NCI-H2227 treated with DMSO at 0.1 percent for 48 hours (cell line): Measurements from ENCODE around the gene ALKBH3.
A peak's percentile ranks its signal among the peaks of the same experiment; 100 is the strongest.

Experiments
- DNase-seq: peaks from one replicate; lab custom pipeline; 2025; lab: John Stamatoyannopoulos, UW

The ALKBH3 gene

DNA sequence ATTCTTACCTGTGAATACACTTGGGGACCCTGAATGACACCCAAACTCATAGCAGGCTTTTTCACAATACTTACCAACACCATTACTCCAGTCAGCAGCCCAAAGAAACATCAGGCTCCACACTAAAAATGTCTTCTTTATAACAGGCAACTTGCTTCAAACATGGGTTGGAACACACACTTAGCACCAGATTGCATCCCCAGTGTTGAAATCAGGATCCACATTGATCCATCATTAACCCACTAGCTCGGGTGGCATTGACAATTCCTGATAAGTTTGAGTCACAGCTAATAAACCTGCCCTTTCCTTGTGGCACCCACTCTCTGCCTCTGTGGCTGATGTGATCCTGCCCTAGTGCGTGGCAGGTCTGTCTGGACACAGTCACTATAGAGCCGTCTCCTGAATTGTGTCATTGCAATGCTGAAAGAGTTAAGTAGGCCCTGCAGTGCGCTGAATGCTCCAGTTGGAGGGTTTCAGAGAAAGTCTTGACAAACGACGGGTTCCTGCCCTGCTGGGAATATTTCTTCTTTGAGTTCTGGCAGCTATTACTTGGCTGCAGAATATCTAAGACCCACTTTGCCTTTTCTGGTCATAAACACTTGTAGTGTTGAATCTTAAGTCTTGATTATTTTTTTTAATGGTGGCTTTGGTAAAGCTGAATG is 42.2 kb downstream of the ALKBH3 start:
- DNase-seq = no peak

DNA sequence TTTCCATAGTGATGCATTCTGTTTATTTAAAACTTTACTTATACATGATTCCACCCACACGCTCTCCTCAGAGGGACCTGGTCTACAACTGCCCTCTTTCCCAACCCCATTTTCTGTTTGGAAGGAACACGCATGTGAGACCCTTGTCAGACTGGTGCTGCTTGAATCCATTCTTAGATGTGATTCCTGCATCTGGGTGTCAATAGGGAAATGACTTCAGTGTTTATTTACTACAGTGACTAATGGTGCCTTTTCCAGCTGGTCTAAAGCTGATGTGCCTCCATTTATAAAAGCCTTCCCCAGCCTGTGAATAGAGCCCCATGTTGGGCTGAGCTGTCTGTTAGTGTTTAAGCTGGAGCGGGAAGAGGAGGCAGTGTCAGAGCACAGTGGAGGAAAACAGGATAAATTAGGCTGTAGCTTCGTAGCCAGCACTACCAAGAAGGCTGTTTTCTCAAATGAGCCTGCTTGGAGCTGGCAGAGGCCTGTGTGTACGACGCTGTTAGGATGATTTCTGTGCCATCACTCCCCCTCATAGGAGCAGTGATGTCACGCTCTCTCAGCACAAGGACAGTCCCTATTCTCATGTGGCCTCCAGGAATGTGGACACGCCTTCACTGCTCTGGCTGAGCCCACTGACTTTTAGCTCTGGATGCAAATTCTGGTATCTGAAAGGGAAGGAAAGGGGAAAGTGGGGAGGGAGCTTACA is 42.9 kb downstream of the ALKBH3 start:
- DNase-seq = no peak

- DNase-seq = no peak
Observed at GRCh38 chr11:43924112-43924855, 43.7 kb downstream of the ALKBH3 start.

- DNase-seq = no peak
Observed at GRCh38 chr11:43925063-43925931, 44.7 kb downstream of the ALKBH3 start.

DNA sequence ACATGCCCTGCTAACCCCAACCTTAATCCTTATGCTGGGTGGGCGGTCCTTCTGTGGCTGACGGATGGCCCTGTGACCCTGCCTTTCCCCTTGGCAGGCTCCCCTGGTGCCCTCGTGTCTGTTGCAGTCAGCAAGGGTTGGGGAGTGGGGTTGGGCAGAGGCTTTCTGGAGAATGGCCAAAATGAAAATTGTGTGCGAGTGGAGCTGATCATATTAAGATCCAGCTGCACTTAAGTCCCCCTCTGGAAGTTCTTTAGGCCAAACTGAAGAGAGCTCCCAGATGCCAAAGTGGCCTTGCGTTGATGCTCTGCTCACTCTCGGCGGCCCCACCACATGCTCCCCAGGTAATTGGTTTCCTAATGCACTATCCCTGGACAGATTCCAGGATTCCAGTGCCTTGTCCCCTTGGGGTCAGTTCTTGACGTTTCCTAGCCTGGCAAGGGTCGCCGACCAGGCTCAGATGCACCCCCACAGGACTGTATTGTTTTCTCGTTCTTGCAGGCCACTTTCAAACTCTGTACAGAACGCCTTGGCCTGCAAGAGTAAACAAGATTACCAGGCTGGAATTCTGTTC is 45.4 kb downstream of the ALKBH3 start:
- peak; percentile 78 for DNase-seq

DNA sequence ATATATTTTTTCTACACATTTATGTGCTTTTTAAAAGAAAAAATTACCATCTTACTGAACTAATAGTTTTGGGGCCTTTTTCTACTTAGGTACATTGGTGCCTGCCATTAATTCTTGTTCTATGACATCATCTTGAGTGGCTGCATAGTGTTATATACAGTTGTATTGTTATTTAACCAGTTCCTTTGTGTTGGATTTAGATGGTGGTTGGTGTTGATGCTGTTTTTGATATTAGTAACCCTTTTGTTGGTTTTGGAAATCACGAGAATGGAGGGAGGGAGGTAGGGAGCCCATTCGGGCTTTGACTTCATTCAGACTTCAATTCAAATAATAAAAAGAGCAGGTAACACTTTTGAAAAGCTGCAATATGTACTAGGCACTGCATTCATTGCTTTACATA is 46.4 kb downstream of the ALKBH3 start:
- no peak for DNase-seq

GRCh38 chr11:43927925-43928707 is 47.5 kb downstream of the ALKBH3 start:
- no peak for DNase-seq

- no peak for DNase-seq
Observed at GRCh38 chr11:43928721-43929120, 48.1 kb downstream of the ALKBH3 start.

GRCh38 chr11:43930868-43931716 is 50.5 kb downstream of the ALKBH3 start:
- DNase-seq = no peak

DNA sequence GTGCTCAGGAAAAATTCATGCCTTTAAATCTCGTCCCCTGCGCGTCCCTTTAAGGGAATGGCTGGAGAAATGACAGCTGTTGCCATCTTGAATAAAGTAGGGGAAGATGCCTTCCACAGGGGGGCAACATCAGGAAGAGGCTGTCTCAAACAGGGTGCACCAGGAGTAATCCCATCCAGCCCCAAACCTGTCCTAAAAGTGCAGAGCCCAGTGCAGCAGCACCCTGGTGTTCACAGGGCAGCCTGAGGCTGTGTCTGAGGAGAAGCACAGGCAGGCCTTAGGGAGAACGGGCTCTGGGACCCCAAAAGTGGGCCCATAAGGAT is 51.0 kb downstream of the ALKBH3 start:
- no peak for DNase-seq

- no peak for DNase-seq
Observed at GRCh38 chr11:43933226-43933607, 52.6 kb downstream of the ALKBH3 start.

DNA sequence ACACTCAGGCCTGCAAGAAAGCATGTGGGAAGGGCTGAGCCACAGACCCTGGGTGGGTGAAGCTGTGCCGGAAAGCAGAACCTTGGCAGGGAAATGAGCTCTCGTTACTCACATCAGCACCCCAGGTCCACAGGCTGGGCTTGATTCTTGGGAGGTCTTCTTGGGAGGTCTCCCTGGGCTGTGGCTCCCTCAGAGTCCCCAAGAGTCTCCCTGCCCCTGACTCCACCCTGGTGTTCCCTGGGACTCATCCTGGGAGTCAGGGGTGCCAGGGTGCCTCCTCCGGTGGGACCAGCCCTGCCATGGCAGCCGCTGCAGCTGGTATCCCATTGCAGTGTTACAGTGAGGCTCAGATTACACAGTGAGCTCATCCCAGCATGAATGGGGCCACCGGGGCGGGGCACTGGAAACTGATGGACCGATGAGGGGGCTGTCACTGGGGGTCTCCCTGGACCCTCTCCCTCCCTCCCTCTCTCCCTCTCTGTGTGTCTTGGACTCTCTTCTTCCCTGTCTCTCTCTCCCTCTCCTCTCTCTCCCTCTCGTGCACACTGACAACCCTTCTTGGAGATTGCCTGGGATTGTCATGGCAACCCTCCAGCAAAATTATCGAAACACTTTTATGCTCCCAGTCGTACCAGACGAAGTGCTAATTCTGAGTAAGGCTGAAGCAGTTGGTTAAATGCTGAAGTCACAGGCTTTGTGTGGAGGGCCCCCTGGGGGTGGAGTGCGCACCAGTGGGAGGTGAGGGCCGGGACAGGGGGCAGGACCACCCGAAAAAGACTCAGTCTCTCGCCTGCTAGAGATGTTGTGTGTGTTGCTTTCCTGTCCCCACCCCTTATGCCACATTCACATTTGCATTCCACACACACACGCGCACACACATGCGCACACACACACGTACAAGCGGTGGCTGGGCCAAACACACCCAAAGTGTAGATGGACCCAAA is 53.2 kb downstream of the ALKBH3 start:
- DNase-seq = peak; percentile 46

GRCh38 chr11:43934601-43935423 is 54.2 kb downstream of the ALKBH3 start:
- DNase-seq = no peak

DNA sequence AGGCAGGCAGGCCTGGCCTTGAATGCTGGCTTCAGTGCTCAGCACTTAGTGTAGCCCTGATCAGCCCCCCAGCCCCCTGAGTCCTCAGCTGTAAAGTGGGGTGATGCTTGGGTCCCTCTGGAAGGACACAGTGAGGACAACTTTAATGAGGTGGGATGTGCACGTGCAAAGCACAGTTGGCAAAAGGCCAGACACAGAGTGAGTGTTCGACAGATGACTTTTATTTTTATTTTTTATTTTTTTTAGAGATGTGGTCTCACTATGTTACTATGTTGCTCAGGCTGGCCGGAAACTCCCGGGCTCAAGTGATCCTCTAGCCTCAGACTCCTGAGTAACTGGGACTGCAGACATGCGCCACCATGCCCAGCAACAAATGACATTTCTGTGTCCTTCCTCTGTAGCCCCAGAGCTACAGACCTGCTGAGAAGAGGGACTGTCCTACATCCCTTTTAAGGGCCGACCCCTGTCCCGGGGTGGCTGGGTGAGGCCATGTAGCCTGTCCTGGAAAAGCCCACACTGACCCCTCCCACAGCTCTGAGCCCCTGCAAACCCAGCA is 54.9 kb downstream of the ALKBH3 start:
- DNase-seq = no peak

DNA sequence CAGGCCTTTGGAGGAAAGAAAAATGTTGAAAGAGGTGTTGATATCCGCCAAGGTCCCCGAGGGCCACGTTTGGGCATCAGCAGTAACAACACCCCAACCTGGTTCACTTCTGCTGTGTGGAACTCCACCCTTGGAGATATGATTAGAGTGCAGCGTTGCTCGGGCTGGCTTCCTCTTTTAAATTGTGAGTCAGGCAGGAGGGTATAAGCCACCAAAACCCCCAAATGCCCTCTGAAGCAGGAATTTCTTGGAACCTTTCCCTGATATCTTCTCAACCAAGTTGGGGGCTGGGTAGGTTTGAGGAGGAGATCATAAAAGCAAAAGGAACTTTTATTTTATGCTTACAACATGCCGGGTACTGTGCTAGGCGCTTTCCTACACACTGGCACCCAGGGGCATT is 55.4 kb downstream of the ALKBH3 start:
- DNase-seq = no peak

- DNase-seq = no peak
Observed at GRCh38 chr11:43937434-43938411, 57.1 kb downstream of the ALKBH3 start.
